Stimulated activated CD4-positive, alpha-beta T cell treated with anti-CD3 and anti-CD28 coated beads, Interleukin-2, amount 100 ng/mL, for 24 hours (primary cell): ENCODE data around the gene PCDHGA10.
"Not testable (repeated sequence)": the region's sequence is repeated elsewhere in the genome, so short reads cannot be mapped to it uniquely, and the experiment has no call there.

Experiments
- DNase-seq, 2 donors: peaks; one replicate each; pipeline ENCODE4 v3.0.0-alpha.2; 2020

The PCDHGA10 gene

GRCh38 chr5:141427783-141428426 lies 15.1 kb downstream of the PCDHGA10 start:
- no peak for DNase-seq

GRCh38 chr5:141430332-141431113 lies 17.7 kb downstream of the PCDHGA10 start, which contains the start of gene PCDHGA12:
Gene PCDHGA12, plus strand, starts transcription at chr5:141430507. Its CDS starts 253 bp downstream, at chr5:141430760.
- peak in 1 of 2 donors; percentile 43 for DNase-seq

GRCh38 chr5:141431286-141431685 lies 18.5 kb downstream of the PCDHGA10 start:
- no peak for DNase-seq

GRCh38 chr5:141432308-141432707 lies 19.5 kb downstream of the PCDHGA10 start:
- DNase-seq: not testable (repeated sequence)

- not testable (repeated sequence) for DNase-seq
Observed at GRCh38 chr5:141432726-141433125, 19.9 kb downstream of the PCDHGA10 start.

GRCh38 chr5:141434006-141434405 lies 21.2 kb downstream of the PCDHGA10 start:
- DNase-seq: no peak

- DNase-seq: no peak
Observed at GRCh38 chr5:141437221-141437620, 24.4 kb downstream of the PCDHGA10 start.

GRCh38 chr5:141439411-141440141 lies 26.8 kb downstream of the PCDHGA10 start:
- no peak for DNase-seq

- DNase-seq: no peak
Observed at GRCh38 chr5:141440341-141440740, 27.6 kb downstream of the PCDHGA10 start.

- DNase-seq: no peak
Observed at GRCh38 chr5:141441571-141442170, 28.9 kb downstream of the PCDHGA10 start.

- DNase-seq: no peak
Observed at GRCh38 chr5:141465351-141465750, 52.6 kb downstream of the PCDHGA10 start.
